BLaER1 (cell line): Measurements from ENCODE around the gene ITIH3.

Experiments used
- H3K27ac ChIP-seq: shearing (Covaris generic); formaldehyde crosslinking; 2 replicates; pipeline ENCODE4 v1.8.1; 2022
- H3K27me3 ChIP-seq: shearing (Covaris generic); formaldehyde crosslinking; 2 replicates; pipeline ENCODE4 v1.8.1; 2022
- H3K36me3 ChIP-seq: shearing (Covaris generic); formaldehyde crosslinking; 2 replicates; pipeline ENCODE4 v1.8.1; 2022
- H3K4me1 ChIP-seq: shearing (Covaris generic); formaldehyde crosslinking; 2 replicates; pipeline ENCODE4 v1.8.1; 2022
- H3K4me2 ChIP-seq: shearing (Covaris generic); formaldehyde crosslinking; 2 replicates; pipeline ENCODE4 v1.8.1; 2022
- H3K4me3 ChIP-seq: shearing (Covaris generic); formaldehyde crosslinking; 2 replicates; pipeline ENCODE4 v1.8.1; 2022
- H3K9ac ChIP-seq: shearing (Covaris generic); formaldehyde crosslinking; 2 replicates; pipeline ENCODE4 v1.8.1; 2022
- H3K9me3 ChIP-seq: shearing (Covaris generic); formaldehyde crosslinking; 2 replicates; pipeline ENCODE4 v1.8.1; 2022
- H4K20me1 ChIP-seq: shearing (Covaris generic); formaldehyde crosslinking; 2 replicates; pipeline ENCODE4 v1.8.1; 2022
- Cebpa-rat ChIP-seq: shearing (Covaris generic); IDR thresholded peaks from 2 replicates; pipeline ENCODE4 v1.8.1; 2022

ITIH3 gene

GRCh38 chr3:52846432-52846965 is 51.9 kb downstream of the ITIH3 start:
- Histone ChIP-seq H3K4me2 (peak overlapping the region; percentile 94), H4K20me1 (no peaks in the 10 kb centered on the region), H3K27me3 (no peaks in the 10 kb centered on the region), H3K36me3 (peaks cover 29% of the 10 kb centered on the region), H3K27ac (peak overlapping the region; percentile 89), H3K4me3 (peak overlapping the region; percentile 50), H3K9ac (peak overlapping the region; percentile 76), H3K4me1 (peaks cover 99% of the 10 kb centered on the region), H3K9me3 (no peaks in the 10 kb centered on the region)
- no peak for TF ChIP-seq Cebpa-rat

GRCh38 chr3:52847241-52847640 is 52.6 kb downstream of the ITIH3 start:
- Histone ChIP-seq H3K36me3 (peaks cover 33% of the 10 kb centered on the region), H3K4me2 (peak overlapping the region; percentile 94), H3K9ac (peak overlapping the region; percentile 76), H4K20me1 (no peaks in the 10 kb centered on the region), H3K27me3 (no peaks in the 10 kb centered on the region), H3K27ac (peak overlapping the region; percentile 89), H3K9me3 (no peaks in the 10 kb centered on the region), H3K4me3 (0 out of 2 replicates have a peak overlapping the region, but pooled peaks have one; percentile 50), H3K4me1 (peaks cover 91% of the 10 kb centered on the region)
- no peak for TF ChIP-seq Cebpa-rat

GRCh38 chr3:52847726-52848125 is 53.1 kb downstream of the ITIH3 start:
- H4K20me1 ChIP-seq: no peaks in the 10 kb centered on the region
- peak overlapping the region; percentile 76; the same call in 1 of the 2 replicates for H3K9ac ChIP-seq
- no peak for TF ChIP-seq Cebpa-rat
- H3K4me3 ChIP-seq: no peak overlapping the region
- H3K9me3 ChIP-seq: no peaks in the 10 kb centered on the region
- peak overlapping the region; percentile 94 for H3K4me2 ChIP-seq
- peak overlapping the region; percentile 89 for H3K27ac ChIP-seq
- H3K4me1 ChIP-seq: peaks cover 86% of the 10 kb centered on the region
- H3K36me3 ChIP-seq: peaks cover 31% of the 10 kb centered on the region
- no peaks in the 10 kb centered on the region for H3K27me3 ChIP-seq

- Histone ChIP-seq H3K4me2 (peak overlapping the region; percentile 94), H3K4me1 (peaks cover 78% of the 10 kb centered on the region), H3K27me3 (no peaks in the 10 kb centered on the region), H3K4me3 (no peak overlapping the region), H4K20me1 (no peaks in the 10 kb centered on the region), H3K36me3 (peaks cover 34% of the 10 kb centered on the region), H3K9me3 (no peaks in the 10 kb centered on the region), H3K9ac (peak overlapping the region; percentile 49; the same call in 1 of the 2 replicates), H3K27ac (peak overlapping the region; percentile 89)
- TF ChIP-seq Cebpa-rat: no peak
These were observed 54.0 kb downstream of the ITIH3 start for GRCh38 chr3:52848617-52849016.

- Histone ChIP-seq H3K36me3 (peaks cover 44% of the 10 kb centered on the region), H3K9ac (0 out of 2 replicates have a peak overlapping the region, but pooled peaks have one; percentile 49), H3K9me3 (no peaks in the 10 kb centered on the region), H3K27ac (peak overlapping the region; percentile 89), H3K4me2 (peak overlapping the region; percentile 94), H4K20me1 (no peaks in the 10 kb centered on the region), H3K4me3 (no peak overlapping the region), H3K27me3 (no peaks in the 10 kb centered on the region), H3K4me1 (peaks cover 67% of the 10 kb centered on the region)
- TF ChIP-seq Cebpa-rat: no peak
These were observed 55.1 kb downstream of the ITIH3 start for GRCh38 chr3:52849656-52850055.

- peaks cover 44% of the 10 kb centered on the region for H3K36me3 ChIP-seq
- peak overlapping the region; percentile 89 for H3K27ac ChIP-seq
- no peak overlapping the region for H3K4me3 ChIP-seq
- H3K27me3 ChIP-seq: no peaks in the 10 kb centered on the region
- peak overlapping the region; percentile 94 for H3K4me2 ChIP-seq
- H4K20me1 ChIP-seq: no peaks in the 10 kb centered on the region; the same call in 1 of the 2 replicates
- TF ChIP-seq Cebpa-rat: no peak
- peak overlapping the region; percentile 59 for H3K9ac ChIP-seq
- peaks cover 50% of the 10 kb centered on the region for H3K4me1 ChIP-seq
- H3K9me3 ChIP-seq: no peaks in the 10 kb centered on the region
These were observed 56.8 kb downstream of the ITIH3 start for GRCh38 chr3:52851348-52851747.

- Histone ChIP-seq H3K36me3 (peaks cover 44% of the 10 kb centered on the region), H3K4me3 (no peak overlapping the region), H3K9ac (peak overlapping the region; percentile 18), H3K27me3 (no peaks in the 10 kb centered on the region), H4K20me1 (peaks cover 5% of the 10 kb centered on the region; the same call in 1 of the 2 replicates), H3K9me3 (no peaks in the 10 kb centered on the region), H3K4me2 (no peak overlapping the region), H3K27ac (no peak overlapping the region), H3K4me1 (peaks cover 40% of the 10 kb centered on the region)
- TF ChIP-seq Cebpa-rat: no peak
These were observed 57.8 kb downstream of the ITIH3 start for GRCh38 chr3:52852419-52852818.

- TF ChIP-seq Cebpa-rat: no peak
- Histone ChIP-seq H3K9ac (no peak overlapping the region), H3K4me3 (no peak overlapping the region), H4K20me1 (peaks cover 5% of the 10 kb centered on the region; the same call in 1 of the 2 replicates), H3K27ac (no peak overlapping the region), H3K27me3 (no peaks in the 10 kb centered on the region), H3K4me2 (no peak overlapping the region), H3K4me1 (peaks cover 24% of the 10 kb centered on the region), H3K36me3 (peaks cover 40% of the 10 kb centered on the region), H3K9me3 (no peaks in the 10 kb centered on the region)
These were observed 59.4 kb downstream of the ITIH3 start for GRCh38 chr3:52854013-52854412.

GRCh38 chr3:52856666-52857065 is 62.1 kb downstream of the ITIH3 start:
- H4K20me1 ChIP-seq: peaks cover 22% of the 10 kb centered on the region
- no peak overlapping the region for H3K9ac ChIP-seq
- H3K27ac ChIP-seq: no peak overlapping the region
- no peaks in the 10 kb centered on the region for H3K9me3 ChIP-seq
- peaks cover 28% of the 10 kb centered on the region for H3K36me3 ChIP-seq
- H3K4me2 ChIP-seq: no peak overlapping the region
- H3K4me3 ChIP-seq: no peak overlapping the region
- no peaks in the 10 kb centered on the region for H3K4me1 ChIP-seq
- TF ChIP-seq Cebpa-rat: no peak
- no peaks in the 10 kb centered on the region for H3K27me3 ChIP-seq

- H3K27me3 ChIP-seq: no peaks in the 10 kb centered on the region
- H4K20me1 ChIP-seq: peaks cover 26% of the 10 kb centered on the region
- no peak overlapping the region for H3K27ac ChIP-seq
- no peak overlapping the region for H3K9ac ChIP-seq
- no peak overlapping the region for H3K4me2 ChIP-seq
- H3K4me3 ChIP-seq: no peak overlapping the region
- no peak for TF ChIP-seq Cebpa-rat
- peaks cover 23% of the 10 kb centered on the region for H3K36me3 ChIP-seq
- no peaks in the 10 kb centered on the region for H3K4me1 ChIP-seq
- H3K9me3 ChIP-seq: no peaks in the 10 kb centered on the region
These were observed 62.5 kb downstream of the ITIH3 start for GRCh38 chr3:52857133-52857532.
